Spleen (tissue), 11 donors: ENCODE data around the gene GREB1. TPM values are rescaled to one million over a fixed set of nuclear protein-coding genes. Genes with fewer than 3 reads are reported as not detected.
A peak's percentile ranks its signal among the peaks of the same experiment; 100 is the strongest.

Experiments used
- DNase-seq: peaks from one replicate; pipeline ENCODE4 v3.0.0-alpha.2; 2020
- H3K27ac ChIP-seq, 8 donors: fragments of 200-600 bp; sonication (generic) in 7 of 8; 1 replicate in 4 of 8; 2 replicates in 4 of 8; pipeline versions ENCODE4 v1.5.0 to v1.8.0; 2016 to 2021; ENCODE audit warnings: inconsistent platforms in 4 of 8, mild to moderate bottlenecking in 4 of 8, moderate library complexity in 1 of 8
- H3K27me3 ChIP-seq, 7 donors: fragments of 200-600 bp; sonication (generic) in 6 of 7; replicated peaks in 1 of 7; 1 replicate in 4 of 7; 2 replicates in 3 of 7; pipeline versions ENCODE4 v1.5.0 to v1.8.0; 2016 to 2021; ENCODE audit warnings: inconsistent platforms in 3 of 7, mild to moderate bottlenecking in 1 of 7
- H3K36me3 ChIP-seq, 6 donors: fragments of 200-600 bp; sonication (generic) in 5 of 6; 1 replicate in 4 of 6; 2 replicates in 2 of 6; pipeline versions ENCODE4 v1.5.0 to v1.8.0; 2016 to 2021; ENCODE audit warnings: inconsistent platforms in 2 of 6
- H3K4me1 ChIP-seq, 6 donors: fragments of 200-600 bp; sonication (generic) in 5 of 6; 1 replicate in 3 of 6; 2 replicates in 3 of 6; pipeline versions ENCODE4 v1.5.0 to v1.8.0; 2016 to 2021; ENCODE audit warnings: inconsistent platforms in 3 of 6
- H3K4me3 ChIP-seq, 8 donors: fragments of 200-600 bp; sonication (generic) in 7 of 8; 1 replicate in 4 of 8; 2 replicates in 4 of 8; pipeline versions ENCODE4 v1.5.0 to v1.8.0; 2016 to 2021; ENCODE audit warnings: inconsistent platforms in 4 of 8, mild to moderate bottlenecking in 4 of 8, moderate library complexity in 2 of 8
- H3K9me3 ChIP-seq, 8 donors: fragments of 200-600 bp; sonication (generic) in 7 of 8; 1 replicate in 4 of 8; 2 replicates in 4 of 8; pipeline versions ENCODE4 v1.5.0 to v1.8.0; 2016 to 2021; ENCODE audit warnings: inconsistent platforms in 4 of 8
- CTCF ChIP-seq, 11 experiments: fragments of 200-600 bp in 7 of 11; fragments of 450-650 bp in 4 of 11; sonication (generic) in 4 of 11; IDR thresholded peaks in 8 of 11; conservative IDR thresholded peaks in 3 of 11; 1 replicate in 7 of 11; 2 replicates in 4 of 11; pipeline versions ENCODE4 v1.4.0 to v1.8.0; 2016 to 2021; ENCODE audit warnings: antibody characterized with exemption in 11 of 11, inconsistent platforms in 4 of 11, mild to moderate bottlenecking in 1 of 11
- POLR2A ChIP-seq, 3 donors: fragments of 450-650 bp; IDR thresholded peaks; one replicate each; pipeline ENCODE4 v1.5.1; 2017; ENCODE audit warnings: antibody characterized with exemption in 3 of 3, mild to moderate bottlenecking in 1 of 3
- POLR2AphosphoS5 ChIP-seq, 3 donors: sonication (generic); formaldehyde crosslinking; IDR thresholded peaks; one replicate each; pipeline ENCODE4 v1.5.1; 2017; ENCODE audit warnings: antibody characterized with exemption in 3 of 3
- WGBS, 5 donors: extraction: QIAGEN DNeasy Blood & Tissue Kit in 3 of 5; methylation state at CpG; one replicate each; pipeline versions ENCODE4 v1.1.5 to v1.1.7; 2013 to 2018; 5-methylcytosine and 5-hydroxymethylcytosine counted together
- intact Hi-C: fragments of 100-400 bp; cut with DNase I; formaldehyde crosslinking; loops from one replicate; pipeline ENCODE4 v1.15.0; 2023; ENCODE audit warnings: low total_unique reads
- microRNA-seq, 3 donors: library from miRNA; unstranded; fragments of <30 nt; microRNA quantifications; one replicate each; pipeline versions ENCODE4 to v1.1.0, GENCODE V29; 2019 to 2020
- polyA plus RNA-seq, 3 donors: library from polyadenylated mRNA; stranded (reverse); fragments of 200-250 nt; gene quantifications; one replicate each; pipeline ENCODE4 v1.2.1, GENCODE V29; 2013
- small RNA-seq, 4 donors: library from RNA; depleted of rRNA; stranded (forward); fragments of <200 nt; gene quantifications; one replicate each; pipeline ENCODE3, GENCODE V24; 2016
- total RNA-seq, 7 donors: library from RNA; depleted of rRNA in 3 of 7; stranded (reverse); fragments of >200 nt in 3 of 7; fragmentation: NEBNext Ultra II Directional in 4 of 7; extraction: Animal tissue kit (Norgen Biotek cat#: 25700) in 4 of 7; gene quantifications; one replicate each; pipeline versions ENCODE4 v1.1.0 to v1.2.1, GENCODE V29; 2016 to 2021
- donor health status: healthy with polysubstance abuse.
- donor health status: DM: no; HTN: no; CAD: no; lungs with moderate emphysema.
- donor health status: DM: no; HTN: no; CAD: no.
- donor health status: Bipolar disorder and iron deficiency.
- donor health status: healthy.
- donor health status: DM: no; HTN: no; CAD: no.
- donor health status: DM: yes; HTN: yes; CAD: no.

The GREB1 gene
- total and polyA plus RNA-seq, 10 donors = 0.06 to 1.6 (median 0.51) TPM; not detected in 1

- no peaks in the 10 kb centered on the region for H3K9me3 ChIP-seq
- TF ChIP-seq POLR2A (IDR thresholded peaks at IDR 0.05) (no peak), CTCF (IDR thresholded peaks at IDR 0.05 in 8 of 11, conservative IDR thresholded peaks at IDR 0.05 in 3 of 11) (no peak), POLR2AphosphoS5 (IDR thresholded peaks at IDR 0.05) (no peak)
- no peak overlapping the region for H3K4me3 ChIP-seq
- WGBS, 5 donors = 61 to 78% (median 66%) methylated on average over 5 of the region's 5 CpGs
- intact Hi-C loops = no loop called here
- H3K27ac ChIP-seq = no peak overlapping the region
- no peaks in the 10 kb centered on the region for H3K36me3 ChIP-seq
- peaks cover 0 to 5% (median 0%) of the 10 kb centered on the region in 7 donors for H3K27me3 ChIP-seq
- H3K4me1 ChIP-seq = peaks cover 0 to 28% (median 16%) of the 10 kb centered on the region in 6 donors
- peak; percentile 15 for DNase-seq
Observed at GRCh38 chr2:11691076-11691660, 157.3 kb downstream of the GREB1 start.

Small RNAs within 50 kb of the gene (microRNA-seq; reads per million reads assigned to microRNA genes)
- gene MIR4429 = 0 reads per million in 3 donors

Small RNAs within 50 kb of the gene (small RNA-seq; reads per million reads assigned to genes)
- 0 to 0.07 (median 0) reads per million in 4 donors for gene MIR4429
- 0 reads per million in 4 donors for gene RN7SL674P
- 0 reads per million in 4 donors for gene RNA5SP84
- 0 to 0.15 (median 0) reads per million in 4 donors for gene RNU2-13P

Other genes starting within 250 kb of the GREB1 start
- 10 to 100 TPM; 37.3 to 89.6 (median 73.9) TPM for gene ROCK2, start 189.4 kb upstream of the GREB1 start, total RNA-seq
- 1 to 10 TPM; 4.0 to 9.6 (median 4.9) TPM for gene ROCK2, start 189.4 kb upstream of the GREB1 start, polyA plus RNA-seq
- 10 to 100 TPM in 2 of 7 donors, 1 to 10 TPM in 5; 7.3 to 13.6 (median 8.7) TPM for gene E2F6, start 67.9 kb upstream of the GREB1 start, total RNA-seq
- gene E2F6, start 67.9 kb upstream of the GREB1 start, polyA plus RNA-seq = 1 to 10 TPM; 4.7 to 7.7 (median 4.7) TPM
- gene NTSR2, start 136.2 kb downstream of the GREB1 start, total RNA-seq = not detected
- gene NTSR2, start 136.2 kb downstream of the GREB1 start, polyA plus RNA-seq = not detected
- 10 to 100 TPM; 27.3 to 55.7 (median 47.6) TPM for gene LPIN1, start 212.6 kb downstream of the GREB1 start, total RNA-seq
- 10 to 100 TPM; 12.3 to 16.1 (median 15.4) TPM for gene LPIN1, start 212.6 kb downstream of the GREB1 start, polyA plus RNA-seq